GM12878 (cell line): ENCODE data around the gene UGT1A7.

Experiments used
- CHD2 ChIP-seq: IDR thresholded peaks from 2 replicates; pipeline ENCODE4 v1.6.1; 2011; ENCODE audit warnings: low read depth, low read length, improper control_type of control experiment, borderline replicate concordance
- MEF2A ChIP-seq: IDR thresholded peaks from 2 replicates; pipeline ENCODE4 v1.6.1; 2011; ENCODE audit warnings: low read depth, mild to moderate bottlenecking, low read length, moderate library complexity; ENCODE audit not compliant: insufficient read depth
- POLR2A ChIP-seq: IDR thresholded peaks from 2 replicates; pipeline ENCODE4 v1.6.1; 2011; ENCODE audit warnings: low read depth, mild to moderate bottlenecking, low read length
- POLR2AphosphoS5 ChIP-seq: IDR thresholded peaks from 2 replicates; pipeline ENCODE4 v1.6.1; 2011; ENCODE audit warnings: mild to moderate bottlenecking, low read length, inconsistent platforms

DNA sequence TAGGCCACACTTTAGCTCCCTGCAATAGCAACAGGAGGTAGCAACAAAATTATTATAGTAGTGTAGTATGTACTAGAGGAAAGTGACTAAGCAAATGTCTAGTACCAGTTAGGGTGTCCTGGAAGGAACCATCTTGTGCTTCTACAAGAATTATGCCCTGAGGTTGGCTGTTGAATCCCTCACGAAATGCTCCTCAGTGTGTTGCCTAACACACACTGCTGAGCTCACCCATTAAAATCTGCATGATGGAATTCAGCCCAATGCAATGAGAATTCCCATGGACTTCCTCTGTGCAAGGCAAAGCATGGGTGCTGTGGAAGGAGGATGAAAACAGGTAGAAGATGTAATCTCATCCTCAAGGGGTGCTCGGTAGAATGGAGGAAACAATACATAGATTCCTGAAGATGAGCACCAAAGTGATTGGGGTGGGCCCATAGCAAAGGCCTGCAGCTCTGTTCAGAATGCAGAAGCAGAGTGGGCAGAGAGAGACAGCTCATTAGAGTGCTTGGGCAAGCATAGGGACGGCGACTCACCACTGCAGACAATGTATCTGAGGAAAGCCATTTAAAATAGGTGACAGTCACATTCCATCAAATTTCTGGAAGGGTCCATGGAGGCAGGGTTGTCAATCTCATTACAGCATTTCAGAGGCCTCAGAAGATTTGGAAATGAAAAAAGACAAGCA, 1.2 kb upstream of the UGT1A7 start:
- no peak for TF ChIP-seq CHD2
- TF ChIP-seq POLR2AphosphoS5: no peak
- no peak for TF ChIP-seq POLR2A
- TF ChIP-seq MEF2A: no peak
